ENCODE data around the gene PKP1.
"Not testable (repeated sequence)": the region's sequence is repeated elsewhere in the genome, so short reads cannot be mapped to it uniquely, and the experiment has no call there.

PKP1 gene

DNA sequence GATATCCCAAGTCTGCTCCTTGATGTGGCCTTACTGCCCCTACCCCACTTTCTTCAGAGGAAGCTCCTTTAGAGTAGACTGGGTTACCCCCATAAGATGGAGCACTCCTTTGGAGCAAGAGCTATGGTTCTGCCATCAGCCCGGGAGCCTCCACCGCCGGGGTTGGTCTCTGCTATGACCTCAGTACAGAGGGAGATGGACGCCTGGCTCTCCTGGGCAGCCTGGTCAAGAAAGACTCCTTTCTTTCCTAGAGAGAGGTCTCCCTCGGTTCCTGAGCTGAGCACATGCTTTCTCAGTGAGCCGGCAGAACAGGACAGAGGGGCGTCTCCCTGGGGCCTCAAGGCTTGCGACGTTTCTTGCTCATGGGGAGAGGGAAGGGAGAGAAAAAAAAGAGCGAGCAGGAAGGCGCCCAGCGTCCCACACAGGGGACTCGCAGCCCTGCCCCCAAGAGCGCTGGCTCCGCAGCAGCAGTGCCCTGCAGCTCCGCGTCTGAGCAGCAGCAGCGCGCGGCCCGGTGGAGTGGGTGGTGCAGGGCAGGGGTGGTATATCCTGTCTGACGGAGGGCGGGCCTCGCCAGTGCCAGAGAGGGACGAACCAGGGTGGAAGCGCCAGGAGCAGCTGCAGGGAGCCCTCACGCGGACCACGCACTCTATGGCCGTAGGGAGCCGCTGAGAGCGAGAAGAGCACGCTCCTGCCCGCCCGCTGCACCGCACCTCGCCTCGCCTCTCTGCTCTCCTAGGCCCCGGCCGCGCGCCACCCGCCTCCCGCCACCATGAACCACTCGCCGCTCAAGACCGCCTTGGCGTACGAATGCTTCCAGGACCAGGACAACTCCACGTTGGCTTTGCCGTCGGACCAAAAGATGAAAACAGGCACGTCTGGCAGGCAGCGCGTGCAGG lies at the start of gene PKP1:
Gene PKP1, plus strand, starts transcription at position 576 of the 899 bp plus-strand sequence. Its CDS starts 197 bp downstream, at position 773.
- no peak for DNase-seq

DNA sequence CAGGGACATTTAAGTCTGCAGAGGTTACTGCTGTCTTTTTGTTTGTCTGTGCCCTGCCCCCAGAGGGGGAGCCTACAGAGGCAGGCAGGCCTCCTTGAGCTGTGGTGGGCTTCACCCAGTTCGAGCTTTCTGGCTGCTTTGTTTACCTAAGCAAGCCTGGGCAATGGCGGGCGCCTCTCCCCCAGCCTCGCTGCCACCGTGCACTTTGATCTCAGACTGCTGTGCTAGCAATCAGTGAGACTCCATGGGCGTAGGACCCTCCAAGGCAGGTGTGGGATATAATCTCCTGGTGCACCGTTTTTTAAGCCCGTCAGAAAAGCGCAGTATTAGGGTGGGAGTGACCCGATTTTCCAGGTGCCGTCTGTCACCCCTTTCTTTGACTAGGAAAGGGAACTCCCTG lies 43.7 kb upstream of the PKP1 start:
- DNase-seq, result not testable (repeated sequence)

GRCh38 chr1:201240171-201240570 lies 43.1 kb upstream of the PKP1 start:
- DNase-seq, result no peak

DNA sequence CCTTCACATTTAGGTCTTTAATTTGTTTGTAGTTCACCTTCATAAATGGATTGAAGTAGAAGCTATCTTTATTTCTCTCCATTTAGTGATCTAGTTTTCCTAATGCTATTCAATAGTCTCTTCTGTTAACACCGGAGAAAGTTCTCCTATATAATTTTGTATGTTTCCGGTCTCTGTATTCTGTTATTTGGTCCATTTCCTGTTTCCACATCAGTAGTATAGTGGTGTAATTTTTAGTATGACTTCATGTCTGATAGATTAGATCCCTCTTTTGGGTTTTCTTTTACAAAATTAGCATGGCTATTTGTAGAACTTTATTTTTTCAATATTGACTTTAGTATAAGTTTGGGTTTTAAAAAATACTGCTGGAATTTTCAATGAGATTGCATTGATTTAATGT lies 41.6 kb upstream of the PKP1 start:
- no peak for DNase-seq

DNA sequence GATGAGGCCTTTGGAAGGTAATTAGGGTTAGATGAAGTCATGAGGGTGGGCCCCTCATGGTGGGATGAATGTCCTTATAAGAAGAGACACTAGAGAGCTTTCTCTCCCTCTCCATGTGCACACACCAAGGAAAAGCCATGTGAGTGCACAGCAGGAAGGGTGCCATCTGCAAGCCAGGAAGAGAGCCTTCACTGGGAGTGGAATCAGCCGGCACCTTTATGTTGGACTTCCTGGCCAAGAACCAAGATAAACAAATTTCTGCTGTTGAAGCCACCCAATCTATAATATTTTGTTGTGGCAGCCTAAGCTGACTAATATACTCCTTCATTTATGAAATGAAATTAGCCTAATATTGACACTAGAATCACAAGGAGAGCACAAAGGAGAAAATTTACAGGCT lies 38.2 kb upstream of the PKP1 start:
- no peak for DNase-seq

DNA sequence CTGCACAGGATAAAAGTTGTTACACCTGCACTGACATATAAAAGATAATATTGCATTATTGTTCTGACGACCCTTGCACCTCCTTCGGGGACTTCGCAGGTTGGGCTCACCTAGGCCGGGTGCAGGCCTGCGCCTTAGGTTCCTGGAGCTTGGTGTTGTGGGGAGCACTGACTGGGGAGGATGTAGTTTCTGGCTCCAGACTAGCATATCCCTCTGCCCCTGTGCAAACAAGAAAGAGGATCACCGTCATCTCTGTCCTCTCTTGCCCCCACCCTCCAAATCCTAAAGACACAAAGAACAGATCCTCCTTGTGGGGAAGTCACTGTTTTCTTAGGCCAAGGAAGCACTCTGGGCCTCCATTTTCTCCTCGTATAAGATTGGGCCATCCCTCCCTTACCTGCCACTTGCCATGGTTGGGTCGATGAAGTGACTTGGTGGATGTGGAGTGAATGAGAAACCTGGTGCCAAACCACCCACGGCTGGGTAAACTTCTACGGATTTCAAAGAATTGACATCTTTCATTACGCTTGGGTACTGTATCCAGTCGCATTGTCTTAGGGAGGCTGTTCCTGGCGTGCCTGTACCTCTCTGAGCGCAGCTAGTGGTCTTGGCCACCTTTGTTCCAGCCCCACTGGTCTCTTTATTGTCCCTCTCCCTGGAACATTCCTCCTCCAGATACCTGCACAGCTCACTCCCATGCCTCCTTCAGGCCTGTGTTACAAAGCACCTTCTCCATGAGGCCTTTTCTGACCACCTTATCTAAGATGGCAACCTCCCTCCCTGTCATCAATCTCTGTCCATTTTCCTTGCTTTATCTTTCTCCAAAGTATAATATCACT lies 34.4 kb upstream of the PKP1 start:
- no peak for DNase-seq

DNA sequence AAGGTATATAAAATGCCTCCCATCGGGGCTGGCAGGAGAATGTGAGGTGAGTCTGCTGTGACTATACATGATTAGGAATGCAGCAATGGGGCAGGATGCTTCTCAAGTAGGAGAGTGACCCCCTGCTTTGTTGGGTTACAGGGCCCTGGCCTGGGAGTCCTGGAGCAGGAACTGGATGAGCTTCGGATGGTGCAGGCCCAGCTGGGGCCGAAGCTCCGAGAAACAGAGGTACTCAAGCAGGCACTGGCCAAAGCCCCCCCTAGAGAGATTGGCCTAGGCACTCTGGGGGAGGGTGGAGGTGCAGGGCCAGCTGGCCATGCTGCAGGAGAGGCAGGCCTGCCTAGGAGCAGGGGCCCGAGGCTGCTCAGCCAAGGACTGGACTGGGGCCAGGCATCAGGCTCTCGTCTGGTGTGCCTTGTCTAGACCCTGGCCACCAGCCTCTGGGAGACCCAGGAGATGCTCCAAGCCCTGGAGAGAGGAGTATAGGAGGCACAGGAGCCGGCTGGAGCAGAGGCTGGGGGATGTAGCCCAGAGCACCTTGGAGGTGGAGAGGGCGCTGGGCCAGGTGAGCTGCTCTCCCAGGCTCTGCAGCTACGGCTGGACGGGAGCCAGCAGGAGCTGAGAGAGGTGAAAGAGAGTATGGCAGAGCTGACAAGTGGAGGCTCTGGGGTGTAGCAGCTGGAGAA lies 32.8 kb upstream of the PKP1 start:
- DNase-seq, result no peak

- DNase-seq, result no peak
These were observed 31.9 kb upstream of the PKP1 start for GRCh38 chr1:201251411-201251810.

DNA sequence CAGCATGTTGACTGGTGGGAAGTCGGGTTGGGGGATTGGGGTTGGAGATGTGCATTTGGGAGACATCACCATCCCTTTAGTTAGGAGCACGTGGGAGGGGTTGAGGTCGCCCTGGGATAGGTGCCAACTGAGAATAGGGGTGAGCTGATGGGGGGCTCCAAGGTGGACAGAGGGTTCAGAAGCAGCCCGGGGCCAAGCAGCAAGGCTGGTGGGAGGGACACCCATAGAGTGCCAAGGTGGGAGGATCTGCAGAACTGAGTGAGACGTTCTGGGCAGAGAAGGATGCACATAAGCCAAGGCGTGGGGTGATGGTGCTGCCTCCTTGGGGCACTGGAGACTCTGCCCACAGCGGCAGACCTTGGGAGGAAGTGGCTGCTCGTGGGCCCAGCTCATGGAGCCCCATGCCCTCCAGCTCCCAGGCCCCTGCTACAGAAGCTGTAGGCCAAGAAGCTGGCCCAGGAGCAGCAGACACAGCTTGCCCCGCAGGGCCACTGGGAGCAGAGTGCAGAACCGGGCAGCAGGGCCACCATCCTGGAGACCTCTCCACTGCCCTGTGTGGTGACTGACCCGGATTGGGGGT lies 31.4 kb upstream of the PKP1 start:
- DNase-seq, result no peak

GRCh38 chr1:201252944-201253371 lies 30.3 kb upstream of the PKP1 start:
- DNase-seq, result no peak

DNA sequence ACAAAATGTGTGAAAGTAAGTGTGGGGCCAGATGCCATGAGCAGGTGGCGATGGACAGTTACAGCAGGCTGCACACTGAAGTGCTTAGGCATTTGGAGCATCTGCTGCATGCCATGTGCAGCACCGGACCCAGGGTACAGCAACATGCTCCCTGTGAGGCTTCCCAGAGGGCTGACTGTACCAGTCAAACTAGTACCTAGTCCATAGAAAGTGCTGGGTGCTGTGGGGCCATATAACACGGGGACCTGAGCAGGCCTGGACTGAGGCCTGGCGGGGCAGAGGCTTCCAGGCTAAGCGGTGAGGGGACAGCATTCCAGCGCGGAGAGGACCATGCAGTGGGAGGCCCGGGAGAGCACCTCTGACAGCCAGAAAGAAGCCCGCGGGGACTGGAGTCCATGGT lies 29.9 kb upstream of the PKP1 start:
- DNase-seq, result no peak

GRCh38 chr1:201253906-201254624 lies 29.2 kb upstream of the PKP1 start:
- DNase-seq, result no peak

GRCh38 chr1:201254625-201255478 lies 28.5 kb upstream of the PKP1 start:
- no peak for DNase-seq

DNA sequence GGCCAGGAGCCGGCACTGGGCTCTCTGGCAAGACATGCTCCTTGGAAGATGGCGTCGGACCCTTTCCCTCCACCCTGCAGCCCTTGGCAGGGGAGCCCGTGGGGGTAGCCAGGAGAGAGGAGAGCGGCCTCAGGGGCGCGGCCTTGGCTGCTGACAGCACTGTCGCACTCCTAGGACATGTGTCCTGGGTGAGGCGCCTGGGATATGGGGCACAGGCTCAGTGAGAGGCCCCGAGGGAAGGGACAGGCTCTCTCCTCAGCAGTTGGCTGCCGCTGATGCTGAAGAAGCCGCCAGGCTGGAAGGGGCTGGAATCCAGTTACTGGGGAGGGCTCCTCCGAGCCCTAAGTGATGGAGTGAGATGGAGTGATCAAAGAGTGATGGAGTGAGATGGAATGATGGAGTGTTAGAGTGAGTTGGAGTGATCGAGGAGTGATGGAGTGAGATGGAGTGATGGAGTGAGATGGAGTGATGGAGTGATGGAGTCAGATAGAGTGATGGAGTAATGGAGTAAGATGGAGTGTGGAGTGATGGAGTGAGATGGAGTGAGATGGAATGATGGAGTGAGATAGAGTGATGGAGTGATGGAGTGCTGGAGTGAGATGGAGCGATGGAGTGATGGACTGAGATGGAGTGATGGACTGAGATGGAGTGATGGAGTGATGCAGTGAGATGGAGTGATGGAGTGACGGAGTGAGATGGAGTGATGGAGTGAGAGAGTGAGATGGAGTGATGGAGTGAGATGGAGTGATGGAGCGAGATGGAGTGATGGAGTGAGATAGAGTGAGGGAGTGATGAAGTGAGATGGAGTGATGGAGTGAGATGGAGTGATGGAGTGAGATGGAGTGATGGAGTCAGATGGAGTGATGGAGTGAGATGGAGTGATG lies 27.6 kb upstream of the PKP1 start:
- DNase-seq, result no peak

DNA sequence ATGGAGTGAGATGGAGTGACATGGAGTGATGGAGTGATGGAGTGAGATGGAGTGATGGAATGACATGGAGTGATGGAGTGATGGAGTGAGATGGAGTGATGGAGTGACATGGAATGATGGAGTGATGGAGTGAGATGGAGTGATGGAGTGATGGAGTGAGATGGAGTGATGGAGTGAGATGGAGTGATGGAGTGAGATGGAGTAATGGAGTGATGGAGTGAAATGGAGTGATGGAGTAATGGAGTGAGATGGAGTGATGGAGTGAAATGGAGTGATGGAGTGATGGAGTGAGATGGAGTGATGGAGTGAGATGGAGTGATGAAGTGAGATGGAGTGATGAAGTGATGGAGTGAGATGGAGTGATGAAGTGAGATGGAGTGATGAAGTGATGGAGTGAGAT lies 25.2 kb upstream of the PKP1 start:
- DNase-seq, result not testable (repeated sequence)

GRCh38 chr1:201258763-201259230 lies 24.5 kb upstream of the PKP1 start:
- no peak for DNase-seq

DNA sequence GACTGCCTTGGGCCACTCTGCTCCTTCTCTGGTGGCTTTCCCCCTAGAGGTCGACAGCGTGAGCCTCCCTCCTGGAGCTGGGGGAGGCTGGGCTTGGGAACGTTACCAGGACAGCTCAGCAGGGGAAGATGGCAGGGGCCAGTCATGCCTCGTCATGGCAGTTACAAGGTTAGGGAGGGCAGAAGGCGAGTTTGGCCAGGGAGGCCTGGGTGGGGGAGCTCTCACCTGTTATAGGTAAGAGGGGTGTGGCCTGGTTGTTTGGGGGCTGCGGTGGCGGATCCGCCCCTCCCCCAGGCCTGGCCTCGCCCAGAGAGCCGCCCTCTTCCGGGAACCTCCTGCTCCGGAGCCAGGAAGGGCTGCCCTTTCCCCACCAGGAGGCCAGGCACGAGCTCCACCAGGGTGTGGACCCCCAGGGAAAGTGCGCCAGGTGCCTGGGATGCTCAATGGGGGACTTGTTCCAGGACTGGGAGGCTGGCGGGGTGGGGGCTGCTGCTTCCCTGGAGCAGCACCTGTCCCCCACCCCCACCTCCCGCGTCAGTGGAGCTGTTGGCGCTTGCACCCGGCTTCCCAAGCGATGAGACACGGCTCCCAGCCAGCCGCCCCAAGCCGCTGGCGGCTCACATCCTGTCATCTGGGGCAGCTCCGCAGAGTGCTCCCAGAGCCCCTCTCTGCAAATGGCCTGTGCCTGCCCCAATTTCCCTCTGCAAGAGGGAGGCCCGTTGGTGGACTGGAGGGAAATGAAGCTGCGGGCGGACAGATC lies 23.6 kb upstream of the PKP1 start:
- no peak for DNase-seq

DNA sequence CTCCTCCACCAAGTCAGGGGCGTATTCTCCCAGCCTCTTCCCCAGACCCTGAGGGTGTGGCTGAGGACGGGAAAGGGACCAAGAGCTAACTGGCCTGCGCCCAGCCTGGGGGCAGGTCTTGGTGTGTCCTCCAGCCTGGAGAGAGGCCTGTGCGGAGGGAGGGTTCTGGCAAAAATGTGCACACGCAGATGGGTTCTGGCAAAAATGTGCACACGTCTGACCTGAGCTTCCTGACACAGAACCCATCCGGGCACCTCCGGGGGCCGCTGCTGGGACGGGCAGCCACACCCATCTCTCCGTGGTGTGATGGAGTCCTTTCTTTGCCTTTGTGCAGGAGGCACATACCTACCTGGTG lies 23.1 kb upstream of the PKP1 start:
- no peak for DNase-seq

- DNase-seq, result no peak
These were observed 22.5 kb upstream of the PKP1 start for GRCh38 chr1:201260648-201261311.
